ENCODE data around the gene EDIL3.

GRCh38 chr5:83955916-83956315, 428.8 kb downstream of the EDIL3 start:
- TF ChIP-seq CTCF (IDR thresholded peaks at IDR 0.05) (no peak), POLR2A (IDR thresholded peaks at IDR 0.05) (no peak), POLR2AphosphoS5 (IDR thresholded peaks at IDR 0.05) (no peak)

Data from prostate gland (tissue), 2 donors.